Iris pigment epithelial cell (primary cell): ENCODE data around the gene SLC4A1AP.
A peak's percentile ranks its signal among the peaks of the same experiment; 100 is the strongest.

Experiments
- DNase-seq: peaks from one replicate; pipeline ENCODE4 v3.0.0-alpha.2; 2011; ENCODE audit warnings: low read depth

The SLC4A1AP gene

DNA sequence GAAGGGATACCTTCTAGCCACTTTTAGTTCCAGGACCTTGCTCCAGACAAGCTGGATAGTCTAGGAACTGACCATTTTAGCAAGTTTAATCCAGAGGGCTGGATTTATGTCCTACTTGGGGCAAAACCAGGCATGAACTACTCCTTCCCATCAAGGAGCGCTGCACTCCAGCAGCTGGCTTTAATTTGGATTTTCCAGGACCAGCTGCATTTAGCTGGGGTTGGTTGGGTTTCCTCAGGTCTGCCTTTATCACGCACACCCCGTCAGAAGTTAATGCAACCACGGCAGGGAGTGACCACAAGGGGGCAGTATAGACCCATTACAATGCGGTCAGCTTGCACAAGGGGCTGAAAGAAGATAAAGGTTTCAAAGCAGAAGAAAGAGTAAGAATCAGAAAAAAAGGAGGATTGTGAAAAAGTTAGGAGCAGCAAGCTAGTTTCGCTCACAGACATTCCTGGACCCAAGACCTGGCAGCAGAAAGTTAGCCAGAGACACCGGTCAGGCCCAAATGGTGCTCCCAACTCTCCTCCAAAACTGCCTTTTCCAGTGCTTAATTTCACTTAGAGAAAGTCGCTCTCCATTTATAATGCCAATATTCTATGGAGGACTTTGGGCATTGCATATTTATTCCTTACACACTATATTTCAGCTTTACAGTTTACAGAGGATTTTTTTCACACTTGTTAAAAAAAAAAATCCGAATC is 40.1 kb downstream of the SLC4A1AP start:
- peak; percentile 83 for DNase-seq

DNA sequence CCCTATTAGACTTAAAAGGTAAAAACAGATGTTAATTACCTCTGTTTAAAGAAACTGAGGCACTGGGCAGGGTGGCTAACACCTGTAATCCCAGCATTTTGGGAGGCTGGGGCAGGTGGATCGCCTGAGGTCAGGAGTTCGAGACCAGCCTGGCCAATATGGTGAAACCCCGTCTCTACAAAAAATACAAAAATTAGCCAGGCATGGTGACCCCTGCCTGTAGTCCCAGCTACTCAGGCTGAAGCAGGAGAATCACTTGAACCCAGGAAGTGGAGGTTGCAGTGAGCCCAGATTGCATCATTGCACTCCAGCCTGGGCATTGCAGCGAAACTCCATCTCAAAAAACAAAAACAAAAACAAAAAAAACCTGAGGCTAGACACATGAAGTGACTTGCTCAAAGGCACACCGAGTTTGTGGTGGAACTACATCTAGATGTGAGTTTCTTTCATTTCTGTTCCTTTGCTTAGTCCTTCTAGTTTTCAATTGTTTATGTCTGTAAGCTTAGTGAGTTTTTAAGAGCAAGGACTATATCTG is 40.7 kb downstream of the SLC4A1AP start:
- no peak for DNase-seq

DNA sequence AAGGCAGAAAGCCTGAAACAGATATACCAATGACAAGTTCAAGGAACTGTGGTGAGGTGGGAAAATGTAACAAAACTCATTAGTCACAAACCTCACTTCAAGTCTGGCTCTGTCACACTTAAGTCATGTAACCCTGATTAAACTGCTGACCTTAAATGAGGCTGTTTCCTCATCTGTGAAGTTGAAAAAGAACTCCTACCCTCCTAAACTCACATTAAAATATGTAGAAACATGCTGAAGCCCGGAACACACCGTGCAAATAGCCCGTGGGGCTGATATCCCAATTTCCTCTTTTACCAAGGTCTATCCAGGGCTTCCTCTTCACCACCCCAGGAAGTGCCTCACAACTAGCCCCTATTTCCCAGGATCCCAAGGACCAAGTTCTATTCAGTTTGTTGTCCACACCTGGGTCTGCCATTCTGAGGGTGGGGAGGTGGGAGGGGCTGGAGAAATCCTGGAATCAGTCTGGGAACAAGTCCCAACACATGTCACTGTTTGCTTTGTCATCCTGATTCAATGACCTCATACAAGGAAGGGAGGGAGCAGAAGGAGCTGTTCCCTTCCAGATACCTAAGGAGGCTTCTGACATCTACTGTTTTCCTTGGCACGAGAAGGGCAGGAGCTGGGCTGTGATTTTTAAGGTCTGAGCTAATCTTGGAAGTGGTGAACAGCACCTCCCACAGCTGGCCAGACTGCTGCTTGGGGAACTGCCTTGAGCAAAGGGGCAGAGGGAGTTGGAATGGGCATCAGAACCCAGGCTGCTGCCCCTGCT is 42.3 kb downstream of the SLC4A1AP start:
- peak; percentile 89 for DNase-seq

DNA sequence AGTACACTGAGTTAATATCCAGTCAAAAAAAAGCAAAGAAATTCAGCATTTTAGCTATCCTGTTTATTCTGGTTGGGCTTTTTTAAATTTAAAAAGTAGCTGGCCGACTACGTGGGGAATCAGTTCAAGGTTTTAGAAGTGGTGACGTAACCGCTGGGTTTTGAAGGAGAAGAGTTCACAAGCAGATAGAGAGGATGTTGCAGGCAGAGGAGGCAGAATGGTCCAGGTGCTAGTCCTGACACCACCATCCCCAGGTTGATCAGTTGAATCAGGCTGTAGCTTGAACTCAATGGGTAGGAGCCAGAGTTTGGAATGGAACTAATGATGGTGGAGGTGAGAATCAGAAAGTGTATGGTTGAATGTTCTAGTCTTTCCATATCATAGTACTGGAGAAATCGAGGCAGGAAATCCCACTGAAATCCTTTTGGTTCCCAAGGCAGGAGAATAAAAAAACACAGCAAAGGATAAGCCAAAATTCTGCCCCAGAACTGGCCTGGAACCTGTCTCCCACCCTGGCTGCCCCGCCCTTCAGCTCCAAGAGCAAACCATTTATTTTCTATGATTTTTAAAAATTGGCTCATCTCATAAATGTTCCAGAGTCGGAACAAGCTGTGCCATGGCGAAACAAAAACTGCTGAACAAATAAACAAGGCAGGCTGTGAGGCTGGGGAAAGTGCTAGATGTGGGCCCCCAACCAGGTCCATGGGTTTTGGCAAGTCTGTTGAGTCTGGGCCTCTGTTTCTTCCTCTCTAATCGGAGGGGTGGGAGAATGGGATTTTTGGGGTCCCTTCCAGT is 44.0 kb downstream of the SLC4A1AP start:
- peak; percentile 43 for DNase-seq

DNA sequence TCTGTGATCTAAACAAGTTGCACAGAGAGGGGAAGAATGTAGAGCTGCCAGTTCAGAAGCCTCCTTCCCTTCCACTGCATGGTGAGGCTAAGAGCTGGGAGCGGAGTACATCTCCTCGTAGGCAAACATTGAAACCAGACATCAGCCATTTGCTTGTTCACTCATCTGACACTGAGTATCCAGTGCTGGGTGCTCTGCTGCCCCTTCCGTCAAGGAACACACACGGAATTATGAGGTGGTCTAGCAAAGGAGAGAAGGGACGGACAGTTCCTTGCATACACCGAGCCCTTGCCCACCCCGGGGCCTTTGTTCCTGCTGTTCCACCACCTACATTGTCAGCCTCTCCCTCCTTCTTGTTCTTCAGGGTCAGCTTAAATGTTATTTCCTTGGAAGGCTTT is 44.6 kb downstream of the SLC4A1AP start:
- DNase-seq: no peak

DNA sequence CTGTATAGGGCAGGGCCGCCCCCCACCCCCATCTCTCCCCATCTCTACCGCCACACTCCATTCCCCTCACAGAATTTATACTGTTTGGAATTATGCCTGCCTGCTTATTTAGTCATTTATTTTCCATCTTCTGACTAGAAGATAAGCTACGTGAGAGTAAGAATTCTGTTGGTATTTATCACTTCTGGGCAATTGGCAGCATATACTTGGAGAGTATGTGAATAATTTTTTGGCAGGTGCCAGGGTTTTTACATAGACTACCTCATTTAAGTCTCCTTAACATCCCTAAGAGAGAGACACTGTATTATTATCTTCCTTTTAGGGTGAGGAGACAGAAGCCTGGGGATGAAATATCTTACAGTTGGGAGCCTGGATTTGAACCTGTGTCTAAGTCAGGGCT is 45.0 kb downstream of the SLC4A1AP start:
- no peak for DNase-seq

DNA sequence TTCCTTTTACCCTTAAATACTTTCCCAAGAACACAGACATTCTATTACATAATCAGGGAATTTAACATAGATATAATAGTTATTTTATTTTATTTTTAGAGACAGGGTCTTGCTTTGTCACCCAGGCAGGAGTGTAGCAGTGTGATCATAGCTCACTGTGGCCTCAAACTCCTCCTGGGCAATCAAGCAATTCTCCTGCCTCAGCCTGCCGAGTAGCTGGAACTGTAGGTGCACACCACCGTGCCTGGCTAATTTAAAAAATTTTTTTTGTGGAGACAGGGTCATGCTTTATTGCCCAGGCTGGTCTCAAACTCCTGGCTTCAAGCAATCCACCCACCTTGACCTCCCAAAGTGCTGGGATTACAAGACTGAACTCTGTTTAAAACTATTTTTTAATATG is 45.6 kb downstream of the SLC4A1AP start:
- DNase-seq: no peak

DNA sequence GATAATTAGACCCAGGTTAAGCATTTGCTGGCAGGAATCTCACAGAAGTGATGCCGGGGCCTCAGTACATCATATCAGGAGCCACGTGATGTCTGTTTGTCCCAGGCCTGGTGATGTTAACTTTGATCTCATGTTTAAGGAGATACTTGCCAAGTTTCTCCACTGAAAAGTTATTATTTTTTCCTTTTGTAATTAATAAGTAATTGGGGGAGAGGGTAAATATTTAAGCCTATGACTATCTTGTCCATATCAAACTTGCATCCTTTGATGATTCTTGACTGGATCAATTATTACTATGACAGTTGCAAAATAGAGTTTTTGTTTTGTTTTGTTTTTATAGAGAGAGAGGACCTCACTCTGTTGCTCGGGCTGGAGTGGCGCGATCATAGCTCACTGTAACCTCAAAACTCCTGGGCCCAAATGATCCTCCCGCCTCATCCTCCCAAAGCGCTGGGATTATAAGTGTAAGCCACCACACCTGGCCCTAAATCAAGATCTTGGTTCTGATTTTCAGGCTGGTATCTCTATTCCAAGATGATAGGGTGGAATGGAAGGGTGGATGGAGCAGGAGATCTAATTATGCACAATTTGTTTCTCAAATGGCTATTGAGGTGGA is 46.4 kb downstream of the SLC4A1AP start:
- no peak for DNase-seq

DNA sequence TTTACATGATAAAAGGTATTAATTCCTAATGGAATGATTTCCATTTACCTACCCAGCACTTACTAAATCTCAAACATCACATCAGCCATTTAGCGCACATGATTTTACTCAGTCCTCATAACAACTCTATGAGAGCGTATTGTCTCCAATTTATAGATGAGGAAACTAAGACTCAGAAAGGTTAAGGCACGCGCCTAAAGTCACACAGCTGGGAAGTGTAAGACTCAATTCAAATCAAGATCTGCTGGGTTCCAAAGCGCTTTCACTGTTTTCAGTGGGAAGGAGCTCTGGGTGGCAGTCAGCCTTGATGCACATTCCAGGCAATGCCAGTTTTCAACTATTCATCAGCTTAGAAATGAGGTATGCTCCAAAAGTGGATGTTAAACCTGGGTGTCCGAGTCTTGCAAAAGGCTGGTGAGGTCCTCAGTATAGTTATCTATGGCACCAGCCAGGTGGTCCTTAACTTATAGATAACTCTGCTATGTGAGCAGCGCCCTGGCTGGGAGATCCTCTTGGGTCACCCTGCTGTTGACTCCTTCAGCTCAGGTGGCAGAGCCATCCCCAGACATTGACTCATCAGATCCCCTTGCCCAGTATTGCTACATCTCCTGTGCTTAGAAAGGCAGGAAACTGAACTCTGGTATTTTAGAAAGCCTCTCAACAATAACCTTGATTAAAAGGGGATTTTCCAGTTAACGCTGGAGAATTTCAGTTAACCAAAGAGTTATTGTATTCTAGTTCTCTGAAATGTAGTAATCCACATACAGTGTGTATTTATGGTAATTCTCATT is 47.1 kb downstream of the SLC4A1AP start:
- DNase-seq: peak; percentile 79

DNA sequence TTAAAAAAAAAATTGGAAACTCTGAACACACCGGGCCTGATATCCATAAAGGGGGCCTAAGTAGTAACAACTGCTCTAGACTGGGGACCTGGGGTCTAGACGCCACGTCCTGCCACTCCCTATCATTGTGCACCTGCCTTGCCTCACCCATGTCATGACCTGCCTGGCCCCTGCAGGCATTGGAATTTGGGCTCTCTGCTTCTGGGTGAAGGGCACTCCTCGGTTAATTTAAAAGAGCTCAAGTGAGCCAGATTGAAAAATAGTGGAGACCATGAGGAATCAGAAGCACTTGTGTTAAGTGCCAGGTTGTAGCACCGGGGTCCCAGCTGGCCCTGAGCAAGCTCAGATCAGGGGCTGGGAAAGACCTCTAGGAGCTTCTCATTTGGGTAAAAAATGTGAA is 48.1 kb downstream of the SLC4A1AP start:
- DNase-seq: no peak

DNA sequence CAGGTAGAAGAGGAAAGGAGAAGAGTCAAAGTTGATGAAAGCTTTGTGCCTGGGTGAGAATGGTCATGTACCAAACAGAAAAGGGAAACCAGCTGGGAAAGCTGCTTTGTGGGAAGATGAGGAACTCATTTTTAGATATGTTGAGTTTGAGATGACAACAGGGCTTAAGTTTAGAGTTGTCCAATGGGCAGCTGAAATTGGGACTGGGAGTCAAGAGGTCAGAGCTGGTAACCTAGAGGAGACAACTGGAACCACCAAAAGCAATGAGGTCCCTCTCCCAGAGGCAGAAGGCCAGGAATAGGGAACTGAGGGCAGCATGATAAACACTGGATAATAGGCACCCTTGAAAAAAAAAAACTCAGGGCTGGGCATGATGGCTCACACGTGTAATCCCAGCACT is 48.8 kb downstream of the SLC4A1AP start:
- DNase-seq: no peak

DNA sequence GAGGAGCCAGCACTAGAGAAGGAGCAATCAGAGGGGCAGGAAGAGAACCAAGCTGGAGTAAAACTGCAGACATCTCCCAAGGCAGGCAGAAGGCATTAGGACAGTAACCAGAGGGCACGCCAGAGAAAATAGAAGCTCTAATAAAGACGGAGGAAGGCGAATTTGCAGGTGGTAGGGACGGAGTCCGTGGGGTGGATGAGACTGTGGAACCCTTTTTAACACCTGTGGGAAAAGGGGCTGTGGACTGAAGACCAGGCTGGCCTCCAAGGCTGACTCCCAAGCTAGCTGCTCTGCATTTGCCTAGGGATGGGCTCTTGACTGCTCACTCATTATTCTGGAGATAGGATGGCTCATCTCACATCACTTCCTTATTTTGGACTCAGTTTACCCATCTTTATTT is 49.5 kb downstream of the SLC4A1AP start:
- no peak for DNase-seq

DNA sequence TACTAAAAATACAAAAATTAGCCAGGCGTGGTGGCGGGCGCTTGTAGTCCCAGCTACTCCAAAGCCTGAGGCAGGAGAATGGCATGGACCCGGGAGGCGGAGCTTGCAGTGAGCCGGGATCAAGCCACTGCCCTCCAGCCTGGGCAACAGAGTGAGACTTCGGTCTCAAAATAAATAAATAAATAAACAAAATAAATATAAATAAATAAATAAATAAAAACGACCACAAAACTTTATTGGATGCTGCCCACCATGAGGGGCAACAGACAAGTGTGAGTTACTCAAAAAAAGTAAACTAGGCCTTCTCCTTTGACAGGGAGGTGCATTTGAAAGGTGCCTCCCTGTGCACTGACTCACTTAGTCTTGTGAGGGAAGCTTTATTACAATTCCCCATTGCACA is 50.4 kb downstream of the SLC4A1AP start:
- DNase-seq: no peak

DNA sequence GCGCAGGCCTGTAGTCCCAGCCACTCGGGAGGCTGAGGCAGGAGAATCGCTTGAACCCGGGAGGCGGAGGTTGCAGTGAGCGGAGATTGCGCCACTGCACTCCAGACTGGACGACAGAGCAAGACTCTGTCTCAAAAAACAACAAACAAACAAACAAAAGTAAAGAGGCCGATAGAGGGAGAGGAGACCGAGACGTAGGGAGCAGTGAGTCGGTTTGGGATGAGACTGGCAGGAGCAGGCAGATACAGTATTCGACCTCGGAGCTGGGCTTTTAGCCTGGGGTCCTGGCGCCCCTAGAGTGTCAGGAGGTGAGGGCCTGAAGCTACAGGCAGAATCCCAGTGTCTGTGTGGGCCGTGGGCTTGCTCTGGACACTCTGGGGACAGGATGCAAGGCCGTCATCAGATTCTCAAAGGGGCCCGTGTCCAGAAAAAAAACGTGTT is 51.2 kb downstream of the SLC4A1AP start:
- DNase-seq: no peak

DNA sequence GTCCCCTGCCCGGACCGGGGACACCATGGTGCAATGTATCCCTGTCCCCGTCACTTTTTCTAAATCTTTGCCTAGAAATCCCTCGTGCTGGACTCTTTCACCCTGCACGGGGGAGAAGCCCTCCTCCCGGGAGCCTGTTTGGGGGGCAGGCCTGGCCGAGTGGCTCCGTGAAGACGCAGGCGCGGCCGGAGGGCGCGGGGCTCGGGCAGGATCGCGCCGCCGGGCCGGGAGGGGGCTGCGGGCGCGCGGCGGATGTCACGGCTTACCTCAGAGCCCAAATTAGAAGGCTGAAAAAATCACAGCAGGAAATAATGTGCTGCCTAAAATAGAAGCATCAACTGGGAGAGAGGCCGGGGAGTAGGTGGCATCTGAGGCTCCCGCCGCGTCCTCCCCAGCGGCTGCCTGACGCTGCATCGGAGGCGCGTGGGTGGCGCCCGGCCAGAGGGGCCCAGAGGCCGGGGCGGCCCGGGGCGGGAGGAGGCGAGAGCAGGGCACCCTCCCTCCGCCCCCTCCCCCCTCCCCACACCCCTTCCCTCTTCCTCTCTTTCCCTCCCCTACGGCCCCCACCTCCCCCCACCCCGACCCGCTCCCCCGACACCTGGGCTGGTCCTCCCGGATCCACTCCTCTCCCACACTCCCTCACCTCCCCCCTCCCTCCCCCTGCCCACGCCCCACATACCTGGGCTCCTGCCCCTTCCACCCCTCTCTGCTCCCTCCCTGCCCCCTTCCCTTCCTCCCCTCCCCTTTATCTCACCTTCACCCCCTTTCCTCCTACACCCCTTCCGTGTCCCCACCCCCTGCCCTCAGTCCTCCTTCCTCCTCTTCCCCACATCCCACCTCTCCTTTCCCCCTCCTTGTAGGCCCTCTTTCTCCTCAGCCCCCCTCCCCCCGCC is 51.9 kb downstream of the SLC4A1AP start:
- no peak for DNase-seq

DNA sequence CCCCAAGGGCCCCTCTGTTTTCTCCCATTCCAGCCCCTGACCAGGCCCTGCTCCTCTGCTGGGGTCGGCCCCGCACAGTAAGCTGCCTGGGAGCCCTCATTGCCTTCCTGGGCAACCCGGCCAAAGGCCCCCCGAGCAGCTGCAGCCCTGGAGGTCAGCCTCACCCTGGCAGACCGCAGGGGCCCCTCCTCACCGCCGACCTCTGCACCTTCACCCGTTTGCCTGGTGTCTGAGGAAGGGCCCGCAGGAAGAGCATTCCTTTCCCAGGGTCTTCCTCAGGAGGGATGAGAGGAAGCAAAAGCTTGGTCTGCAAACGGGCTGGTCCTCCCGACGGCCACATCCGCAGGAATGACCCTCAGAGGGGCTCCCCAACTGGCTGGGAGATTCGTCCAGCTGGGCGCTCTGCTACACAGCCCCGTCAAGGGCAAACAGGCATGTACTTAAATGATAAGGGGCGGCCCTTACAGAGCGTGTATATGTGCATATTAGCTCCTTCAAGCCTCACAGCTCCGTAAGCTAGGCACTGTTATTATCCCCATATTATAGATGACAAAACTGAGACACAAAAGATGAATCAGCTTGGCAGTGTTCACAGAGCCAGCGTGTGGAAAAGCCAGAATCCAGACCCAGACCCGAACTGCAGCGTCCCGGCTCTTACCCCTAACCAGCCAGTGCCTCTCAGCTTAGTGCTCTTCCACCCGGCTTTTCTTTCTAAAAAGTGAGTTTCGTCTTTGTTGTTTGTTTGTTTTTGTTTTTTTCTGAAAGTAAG is 52.8 kb downstream of the SLC4A1AP start:
- no peak for DNase-seq

DNA sequence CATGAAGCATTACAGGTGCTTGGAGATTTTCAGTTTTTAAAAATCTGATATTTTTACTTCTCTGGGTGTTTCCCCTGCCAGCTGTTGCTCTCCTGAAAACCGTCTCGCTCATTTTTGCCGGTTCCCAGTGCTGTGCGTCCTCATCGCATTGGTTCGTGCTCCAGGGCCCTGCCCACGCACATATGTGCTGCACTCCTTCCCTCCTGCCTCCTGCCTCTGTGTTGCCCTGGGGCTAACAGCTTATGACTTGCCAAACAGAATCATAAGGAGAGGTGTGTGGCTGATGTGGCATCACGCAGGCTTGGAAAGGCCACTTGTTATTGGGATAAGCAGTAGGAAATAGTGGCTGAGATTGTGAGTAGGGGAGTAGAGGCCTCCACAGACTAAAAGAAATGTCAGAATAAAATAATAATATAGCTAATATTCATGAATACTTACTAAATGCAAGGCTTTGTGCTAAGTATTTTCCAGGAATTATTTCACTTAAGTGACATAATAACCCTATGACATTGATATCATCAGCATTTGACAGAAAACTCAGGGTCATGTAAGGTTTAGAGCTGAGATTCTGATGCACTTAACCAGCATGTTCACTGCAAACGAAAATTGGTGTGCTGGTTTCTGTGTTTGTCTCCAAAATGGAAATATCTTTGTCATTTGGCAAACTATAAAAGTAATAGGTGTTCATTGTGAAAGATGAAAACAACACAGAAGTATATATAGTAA is 53.5 kb downstream of the SLC4A1AP start:
- DNase-seq: no peak

DNA sequence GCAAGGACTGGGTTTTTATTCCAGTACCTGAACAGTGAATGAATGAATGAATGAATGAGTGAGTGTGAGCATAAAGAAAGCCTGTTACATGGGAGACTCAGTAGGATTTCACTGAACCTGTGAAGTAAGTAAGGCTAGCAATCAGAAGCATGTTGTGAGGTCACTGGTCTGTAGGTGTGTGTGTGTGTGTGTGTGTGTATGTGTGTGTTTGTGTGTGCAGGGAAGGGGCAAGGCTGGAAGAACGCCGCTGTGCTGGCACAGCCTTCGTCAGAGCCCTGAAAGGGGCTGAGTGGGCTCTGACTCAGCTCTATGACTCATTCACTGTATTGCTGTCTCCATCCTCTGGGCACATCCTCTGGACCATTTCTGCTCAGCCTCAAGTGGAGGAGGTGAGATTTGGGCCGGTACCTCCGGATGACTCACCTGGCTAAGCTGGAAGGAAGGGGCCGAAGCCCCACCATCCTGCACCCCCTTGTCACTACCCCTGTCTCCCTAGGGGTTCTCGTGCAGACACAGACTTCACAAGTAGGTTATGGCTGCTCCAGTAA is 56.4 kb downstream of the SLC4A1AP start:
- peak; percentile 93 for DNase-seq
